NCI-H2227 (cell line): ENCODE results near the gene BAK1.
"Not testable (repeated sequence)": the region's sequence is repeated elsewhere in the genome, so short reads cannot be mapped to it uniquely, and the experiment has no call there.

Experiments
- DNase-seq: peaks from one replicate; lab custom pipeline; 2025; ENCODE audit not compliant: unreplicated experiment; lab: John Stamatoyannopoulos, UW

Gene BAK1

GRCh38 chr6:33552883-33553282 is 27.2 kb downstream of the BAK1 start:
- DNase-seq: peak; percentile 32

GRCh38 chr6:33552252-33552651 is 27.8 kb downstream of the BAK1 start:
- DNase-seq: no peak

- no peak for DNase-seq
Measured at GRCh38 chr6:33551538-33551937, 28.5 kb downstream of the BAK1 start.

GRCh38 chr6:33549896-33550295 is 30.2 kb downstream of the BAK1 start:
- DNase-seq: no peak

- DNase-seq: no peak
Measured at GRCh38 chr6:33549196-33549595, 30.9 kb downstream of the BAK1 start.

GRCh38 chr6:33547499-33547898 is 32.6 kb downstream of the BAK1 start:
- no peak for DNase-seq

GRCh38 chr6:33546766-33547165 is 33.3 kb downstream of the BAK1 start:
- DNase-seq: no peak

GRCh38 chr6:33545292-33545691 is 34.8 kb downstream of the BAK1 start:
- DNase-seq: not testable (repeated sequence)

GRCh38 chr6:33543116-33543515 is 37.0 kb downstream of the BAK1 start:
- no peak for DNase-seq

GRCh38 chr6:33540768-33541167 is 39.3 kb downstream of the BAK1 start:
- DNase-seq: no peak

GRCh38 chr6:33534702-33535101 is 45.4 kb downstream of the BAK1 start:
- no peak for DNase-seq

- not testable (repeated sequence) for DNase-seq
Measured at GRCh38 chr6:33533163-33533869, 46.8 kb downstream of the BAK1 start.

GRCh38 chr6:33532431-33532830 is 47.6 kb downstream of the BAK1 start:
- not testable (repeated sequence) for DNase-seq

- not testable (repeated sequence) for DNase-seq
Measured at GRCh38 chr6:33530617-33531016, 49.5 kb downstream of the BAK1 start.
